Measurements from ENCODE around the gene ARID4B. TPM values are rescaled to one million over a fixed set of nuclear protein-coding genes. Genes with fewer than 3 reads are reported as not detected.
A peak's percentile ranks its signal among the peaks of the same experiment; 100 is the strongest.

Gene ARID4B
- total and polyA plus RNA-seq, 5 donors from 2014 or later, result 52.6 to 192 (median 58.6) TPM

DNA sequence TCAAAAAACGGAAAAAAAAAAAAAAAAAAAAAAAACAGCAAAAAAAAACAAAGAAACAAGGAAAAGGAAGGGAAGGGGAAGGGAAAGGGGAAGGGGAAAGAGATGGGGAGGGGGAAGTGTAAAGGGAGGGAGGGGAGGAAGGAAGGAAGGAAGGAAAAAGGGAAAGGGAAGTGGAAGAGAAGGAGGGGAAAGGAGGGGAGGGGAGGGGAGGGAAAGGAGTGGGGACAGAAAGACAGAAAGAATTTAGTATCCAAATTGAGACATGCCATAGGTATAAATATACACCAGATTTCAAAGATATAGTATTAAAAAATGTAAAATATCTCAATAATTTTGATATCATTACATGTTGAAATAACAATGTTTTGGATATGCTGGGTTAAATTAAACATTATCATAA is 25.8 kb downstream of the ARID4B start:
- H3K9me3 ChIP-seq (ENCODE audit: control insufficient read depth in 2 of 2, low read length in 2 of 2), result no peaks in the 10 kb centered on the region
- no peak overlapping the region for H3K27ac ChIP-seq (ENCODE audit: insufficient read depth, low read length, poor library complexity, severe bottlenecking)
- no peaks in the 10 kb centered on the region for H3K27me3 ChIP-seq (ENCODE audit: control insufficient read depth, insufficient read depth, low read length)
- Mint-ChIP-seq H3K36me3 (peaks cover 5% of the 10 kb centered on the region), H3K27ac (peak overlapping the region in 1 of 3 donors; percentile 93), H3K4me3 (no peak overlapping the region), H3K9me3 (no peaks in the 10 kb centered on the region), H3K4me1 (peaks cover 36 to 89% (median 61%) of the 10 kb centered on the region in 4 donors), H3K27me3 (no peaks in the 10 kb centered on the region)
- ATAC-seq (ENCODE audit: low read depth in 2 of 2) (no peak), DNase-seq (no peak)
- peaks cover 79% of the 10 kb centered on the region for H3K4me1 ChIP-seq (ENCODE audit: control insufficient read depth, insufficient read depth, low read length, poor library complexity, severe bottlenecking)
- no peak overlapping the region for H3K4me3 ChIP-seq (ENCODE audit: low read depth, low read length)
- no peaks in the 10 kb centered on the region for H3K36me3 ChIP-seq (ENCODE audit: control insufficient read depth, insufficient read depth, low read length)

DNA sequence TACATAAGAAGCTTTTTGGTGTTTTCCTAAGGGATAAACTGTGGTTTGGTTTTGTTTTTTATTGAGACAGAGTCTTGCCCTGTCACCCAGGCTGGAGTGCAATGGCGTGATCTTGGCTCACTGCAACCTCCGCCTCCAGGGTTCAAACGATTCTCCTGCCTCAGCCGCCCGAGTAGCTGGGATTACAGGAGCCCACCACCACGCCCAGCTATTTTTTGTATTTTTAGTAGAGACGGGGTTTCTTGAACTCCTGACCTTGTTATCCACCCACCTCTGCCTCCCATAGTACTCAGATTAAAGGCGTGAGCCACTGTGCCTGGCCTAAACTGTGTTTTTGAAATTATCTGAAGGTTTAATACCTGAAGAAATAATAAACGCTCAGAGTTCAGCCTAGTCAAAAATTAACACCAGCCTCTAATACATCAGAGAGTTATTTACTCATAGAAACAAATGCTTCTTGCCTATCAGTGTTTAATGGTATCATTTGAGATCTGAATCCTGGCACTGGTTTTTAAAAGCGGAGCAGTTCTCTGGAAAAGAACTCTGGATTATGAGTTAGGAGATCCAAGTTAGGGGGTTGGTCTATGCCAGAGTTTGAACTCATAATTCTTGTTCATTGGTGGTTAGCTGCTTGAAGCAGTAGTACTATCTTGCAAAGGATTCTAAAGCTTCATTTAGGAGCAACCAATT is 28.7 kb downstream of the ARID4B start:
- H3K36me3 Mint-ChIP-seq, result no peaks in the 10 kb centered on the region
- Histone ChIP-seq H3K4me3 (ENCODE audit: low read depth, low read length) (peak overlapping the region; percentile 49), H3K9me3 (ENCODE audit: control insufficient read depth in 2 of 2, low read length in 2 of 2) (no peaks in the 10 kb centered on the region), H3K27ac (ENCODE audit: insufficient read depth, low read length, poor library complexity, severe bottlenecking) (peak overlapping the region; percentile 87), H3K36me3 (ENCODE audit: control insufficient read depth, insufficient read depth, low read length) (no peaks in the 10 kb centered on the region), H3K27me3 (ENCODE audit: control insufficient read depth, insufficient read depth, low read length) (no peaks in the 10 kb centered on the region), H3K4me1 (ENCODE audit: control insufficient read depth, insufficient read depth, low read length, poor library complexity, severe bottlenecking) (peaks cover 73% of the 10 kb centered on the region)
- H3K27me3 Mint-ChIP-seq, result no peaks in the 10 kb centered on the region
- H3K27ac Mint-ChIP-seq, result peak overlapping the region; percentile 70 to 96 (median 84)
- H3K4me3 Mint-ChIP-seq, result peak overlapping the region; percentile 53 to 82 (median 67)
- no peak for ATAC-seq (ENCODE audit: low read depth in 2 of 2)
- peaks cover 0 to 4% (median 0%) of the 10 kb centered on the region in 7 donors for H3K9me3 Mint-ChIP-seq
- H3K4me1 Mint-ChIP-seq, result peaks cover 17 to 84% (median 48%) of the 10 kb centered on the region in 4 donors
- DNase-seq, result no peak

- DNase-seq, result no peak
- no peaks in the 10 kb centered on the region for H3K36me3 ChIP-seq (ENCODE audit: control insufficient read depth, insufficient read depth, low read length)
- H3K4me3 Mint-ChIP-seq, result peak overlapping the region; percentile 53 to 73 (median 60)
- peaks cover 0 to 4% (median 0%) of the 10 kb centered on the region in 7 donors for H3K9me3 Mint-ChIP-seq
- peak overlapping the region; percentile 87 for H3K27ac ChIP-seq (ENCODE audit: insufficient read depth, low read length, poor library complexity, severe bottlenecking)
- peak overlapping the region; percentile 70 to 84 (median 75) for H3K27ac Mint-ChIP-seq
- no peaks in the 10 kb centered on the region for H3K27me3 Mint-ChIP-seq
- no peak for ATAC-seq (ENCODE audit: low read depth in 2 of 2)
- peaks cover 16 to 79% (median 46%) of the 10 kb centered on the region in 4 donors for H3K4me1 Mint-ChIP-seq
- H3K4me1 ChIP-seq (ENCODE audit: control insufficient read depth, insufficient read depth, low read length, poor library complexity, severe bottlenecking), result peaks cover 71% of the 10 kb centered on the region
- no peaks in the 10 kb centered on the region for H3K36me3 Mint-ChIP-seq
- no peaks in the 10 kb centered on the region for H3K27me3 ChIP-seq (ENCODE audit: control insufficient read depth, insufficient read depth, low read length)
- H3K9me3 ChIP-seq (ENCODE audit: control insufficient read depth in 2 of 2, low read length in 2 of 2), result no peaks in the 10 kb centered on the region
- H3K4me3 ChIP-seq (ENCODE audit: low read depth, low read length), result peak overlapping the region; percentile 49
Observed at GRCh38 chr1:235298758-235299157, 29.2 kb downstream of the ARID4B start.

DNA sequence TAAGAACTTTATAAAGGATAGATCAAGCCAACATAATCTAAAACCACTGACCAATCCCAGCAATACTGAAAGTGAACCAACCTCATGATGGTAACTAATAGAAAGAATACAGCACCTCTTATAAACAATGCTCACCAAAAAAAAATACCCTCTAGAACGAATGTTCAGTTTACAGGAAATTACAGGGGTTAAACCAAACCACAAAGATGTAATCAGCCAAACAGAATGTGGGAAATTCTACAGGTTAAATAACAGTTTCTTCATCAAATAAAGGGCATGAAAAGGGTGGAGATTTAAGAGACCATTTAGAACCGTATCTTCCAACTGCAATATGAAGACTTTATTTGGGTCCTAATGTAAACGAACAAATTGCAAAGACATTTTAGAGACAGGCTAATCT is 30.4 kb downstream of the ARID4B start:
- peak overlapping the region; percentile 17 to 93 (median 85) for H3K27ac Mint-ChIP-seq
- peaks cover 74% of the 10 kb centered on the region for H3K4me1 ChIP-seq (ENCODE audit: control insufficient read depth, insufficient read depth, low read length, poor library complexity, severe bottlenecking)
- peak overlapping the region; percentile 71 to 86 (median 76) for H3K4me3 Mint-ChIP-seq
- H3K9me3 Mint-ChIP-seq, result peaks cover 0 to 4% (median 0%) of the 10 kb centered on the region in 7 donors
- peaks cover 19 to 78% (median 48%) of the 10 kb centered on the region in 4 donors for H3K4me1 Mint-ChIP-seq
- no peaks in the 10 kb centered on the region for H3K27me3 ChIP-seq (ENCODE audit: control insufficient read depth, insufficient read depth, low read length)
- no peaks in the 10 kb centered on the region for H3K9me3 ChIP-seq (ENCODE audit: control insufficient read depth in 2 of 2, low read length in 2 of 2)
- DNase-seq (peak in 2 of 3 donors; percentile 76 to 83), ATAC-seq (ENCODE audit: low read depth in 2 of 2) (peak; percentile 81 to 85)
- H3K4me3 ChIP-seq (ENCODE audit: low read depth, low read length), result peak overlapping the region; percentile 84
- no peaks in the 10 kb centered on the region for H3K36me3 ChIP-seq (ENCODE audit: control insufficient read depth, insufficient read depth, low read length)
- H3K27ac ChIP-seq (ENCODE audit: insufficient read depth, low read length, poor library complexity, severe bottlenecking), result peak overlapping the region; percentile 87
- H3K27me3 Mint-ChIP-seq, result no peaks in the 10 kb centered on the region
- no peaks in the 10 kb centered on the region for H3K36me3 Mint-ChIP-seq

GRCh38 chr1:235296729-235297128 is 31.2 kb downstream of the ARID4B start:
- H3K4me3 Mint-ChIP-seq, result peak overlapping the region; percentile 27 to 80 (median 58)
- peak overlapping the region; percentile 84 for H3K4me3 ChIP-seq (ENCODE audit: low read depth, low read length)

DNA sequence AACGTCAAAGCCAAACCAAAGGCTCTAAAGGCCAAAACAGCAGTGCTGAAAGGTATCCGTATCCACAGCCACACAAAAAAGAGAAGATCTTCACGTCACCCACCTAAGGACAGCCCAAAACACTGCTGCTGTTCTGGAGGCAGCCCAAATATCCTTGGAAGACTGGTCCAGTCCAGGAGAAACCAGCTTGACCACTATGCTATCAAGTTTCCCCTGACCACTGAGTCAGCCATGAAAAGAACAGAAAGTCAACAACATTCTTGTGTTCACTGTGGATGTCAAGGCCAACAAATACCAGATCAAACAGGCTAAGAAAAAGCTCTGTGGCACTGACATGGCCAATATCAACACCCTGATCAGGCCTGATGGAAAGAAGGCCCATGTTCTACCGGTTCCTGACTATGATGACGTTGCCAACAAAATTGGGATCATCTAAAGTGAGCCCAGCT is 32.1 kb downstream of the ARID4B start:
- peaks cover 23 to 78% (median 55%) of the 10 kb centered on the region in 4 donors for H3K4me1 Mint-ChIP-seq
- peaks cover 0 to 4% (median 0%) of the 10 kb centered on the region in 7 donors for H3K9me3 Mint-ChIP-seq
- Histone ChIP-seq H3K4me1 (ENCODE audit: control insufficient read depth, insufficient read depth, low read length, poor library complexity, severe bottlenecking) (peaks cover 70% of the 10 kb centered on the region), H3K27me3 (ENCODE audit: control insufficient read depth, insufficient read depth, low read length) (no peaks in the 10 kb centered on the region), H3K27ac (ENCODE audit: insufficient read depth, low read length, poor library complexity, severe bottlenecking) (peak overlapping the region; percentile 87), H3K9me3 (ENCODE audit: control insufficient read depth in 2 of 2, low read length in 2 of 2) (no peaks in the 10 kb centered on the region), H3K4me3 (ENCODE audit: low read depth, low read length) (peak overlapping the region; percentile 54), H3K36me3 (ENCODE audit: control insufficient read depth, insufficient read depth, low read length) (peaks cover under 1% of the 10 kb centered on the region)
- H3K4me3 Mint-ChIP-seq, result peak overlapping the region in 3 of 4 donors; percentile 8 to 57 (median 15)
- H3K27ac Mint-ChIP-seq, result peak overlapping the region; percentile 69 to 82 (median 80)
- DNase-seq (no peak), ATAC-seq (ENCODE audit: low read depth in 2 of 2) (no peak)
- H3K36me3 Mint-ChIP-seq, result no peaks in the 10 kb centered on the region
- H3K27me3 Mint-ChIP-seq, result no peaks in the 10 kb centered on the region

More at GRCh38 chr1:235296729-235297128, 31.2 kb downstream of the ARID4B start:
- DNase-seq (no peak), ATAC-seq (ENCODE audit: low read depth in 2 of 2) (no peak)
- Histone ChIP-seq H3K27me3 (ENCODE audit: control insufficient read depth, insufficient read depth, low read length) (no peaks in the 10 kb centered on the region), H3K9me3 (ENCODE audit: control insufficient read depth in 2 of 2, low read length in 2 of 2) (no peaks in the 10 kb centered on the region), H3K4me1 (ENCODE audit: control insufficient read depth, insufficient read depth, low read length, poor library complexity, severe bottlenecking) (peaks cover 75% of the 10 kb centered on the region), H3K27ac (ENCODE audit: insufficient read depth, low read length, poor library complexity, severe bottlenecking) (peak overlapping the region; percentile 87), H3K36me3 (ENCODE audit: control insufficient read depth, insufficient read depth, low read length) (no peaks in the 10 kb centered on the region)
- peaks cover 0 to 4% (median 0%) of the 10 kb centered on the region in 7 donors for H3K9me3 Mint-ChIP-seq
- peak overlapping the region; percentile 76 to 93 (median 85) for H3K27ac Mint-ChIP-seq
- H3K36me3 Mint-ChIP-seq, result no peaks in the 10 kb centered on the region
- peaks cover 19 to 79% (median 51%) of the 10 kb centered on the region in 4 donors for H3K4me1 Mint-ChIP-seq
- H3K27me3 Mint-ChIP-seq, result no peaks in the 10 kb centered on the region

DNA sequence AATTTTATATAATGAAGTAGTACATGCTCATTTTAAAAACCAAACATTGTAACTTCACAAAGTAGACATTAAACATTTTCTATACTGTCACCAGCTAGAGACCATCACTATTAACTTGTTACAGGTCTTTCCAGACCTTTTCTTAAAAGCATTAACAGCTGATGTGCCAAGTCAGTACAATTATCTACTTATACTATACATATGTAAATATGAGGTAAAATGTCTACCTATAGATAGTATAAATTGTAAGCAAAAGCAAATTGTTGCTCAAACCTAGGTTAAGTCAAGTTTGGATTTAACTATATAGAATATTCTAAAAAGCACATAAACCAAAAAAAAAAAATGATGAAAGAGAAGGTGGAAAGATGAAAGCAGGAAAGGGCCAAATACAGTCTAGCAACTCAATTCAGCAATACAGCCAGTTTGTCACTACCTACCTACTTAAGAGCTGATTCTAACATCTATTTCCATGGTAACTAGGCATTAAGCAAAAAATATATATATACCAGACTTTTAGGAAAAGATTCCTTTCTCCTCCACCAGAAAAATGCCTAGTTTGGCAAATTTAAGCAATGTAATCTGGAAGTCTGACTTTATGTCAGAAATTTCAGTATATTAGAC is 34.5 kb downstream of the ARID4B start:
- Mint-ChIP-seq H3K4me3 (peak overlapping the region; percentile 47 to 70 (median 59)), H3K36me3 (peaks cover 6% of the 10 kb centered on the region), H3K27me3 (no peaks in the 10 kb centered on the region), H3K27ac (peak overlapping the region in 1 of 3 donors; percentile 53), H3K9me3 (peaks cover 0 to 4% (median 0%) of the 10 kb centered on the region in 7 donors), H3K4me1 (peaks cover 29 to 80% (median 59%) of the 10 kb centered on the region in 4 donors)
- Histone ChIP-seq H3K4me3 (ENCODE audit: low read depth, low read length) (peak overlapping the region; percentile 51), H3K9me3 (ENCODE audit: control insufficient read depth in 2 of 2, low read length in 2 of 2) (no peaks in the 10 kb centered on the region), H3K36me3 (ENCODE audit: control insufficient read depth, insufficient read depth, low read length) (peaks cover 3% of the 10 kb centered on the region), H3K27ac (ENCODE audit: insufficient read depth, low read length, poor library complexity, severe bottlenecking) (peak overlapping the region; percentile 25), H3K27me3 (ENCODE audit: control insufficient read depth, insufficient read depth, low read length) (no peaks in the 10 kb centered on the region), H3K4me1 (ENCODE audit: control insufficient read depth, insufficient read depth, low read length, poor library complexity, severe bottlenecking) (peaks cover 56% of the 10 kb centered on the region)
- DNase-seq, result no peak
- ATAC-seq (ENCODE audit: low read depth in 2 of 2), result no peak
